H1 (cell line): Measurements from ENCODE around the gene CACNA1B. TPM values are rescaled to one million over a fixed set of nuclear protein-coding genes. Genes with fewer than 3 reads are reported as not detected.

Experiments
- CTCF ChIA-PET: fragments of 300-600 bp; sonication (Branson Sonifier 250); formaldehyde crosslinking; loops from one replicate; lab custom pipeline; 2021; ENCODE audit not compliant: partially characterized antibody; lab: Charles Lee
- POLR2A ChIA-PET: fragments of 300-600 bp; sonication (Branson Sonifier 250); formaldehyde crosslinking; loops from one replicate; lab custom pipeline; 2021; ENCODE audit warnings: inconsistent platforms; ENCODE audit not compliant: partially characterized antibody; lab: Charles Lee
- DNase-seq, 2 experiments: peaks; one replicate each; pipeline versions ENCODE4 v3.0.0 to v3.0.0-alpha.2; 2010 to 2022; ENCODE audit warnings: low spot score in 2 of 2, low read depth in 1 of 2, mixed read lengths in 1 of 2
- FAIRE-seq: peaks from 2 replicates; lab custom pipeline; 2011; peaks lifted over from hg19 to GRCh38; lab: Jason Lieb, UNC
- H2AFZ ChIP-seq: 2 replicates; pipeline ENCODE4 v1.8.1; 2012; ENCODE audit warnings: low read length, inconsistent platforms
- H2AK5ac ChIP-seq: 2 replicates; pipeline ENCODE4 v1.6.1; 2013; ENCODE audit warnings: low read depth, low read length
- H2BK120ac ChIP-seq: replicated peaks from 2 replicates; pipeline ENCODE3; 2013; ENCODE audit warnings: low read depth, low read length, inconsistent platforms
- H2BK12ac ChIP-seq: 2 replicates; pipeline ENCODE4 v1.6.1; 2013; ENCODE audit warnings: low read depth, low read length
- H2BK15ac ChIP-seq: 2 replicates; pipeline ENCODE4 v1.6.1; 2013; ENCODE audit warnings: low read length
- H2BK20ac ChIP-seq: 2 replicates; pipeline ENCODE4 v1.6.1; 2013; ENCODE audit warnings: low read length
- H2BK5ac ChIP-seq: 2 replicates; pipeline ENCODE4 v1.6.1; 2013; ENCODE audit warnings: low read depth, low read length
- H3K14ac ChIP-seq: 2 replicates; pipeline ENCODE4 v1.6.1; 2013; ENCODE audit warnings: inconsistent platforms; ENCODE audit not compliant: insufficient read length
- H3K18ac ChIP-seq: 2 replicates; pipeline ENCODE4 v1.6.1; 2013; ENCODE audit warnings: low read length; ENCODE audit errors: extremely low read depth
- H3K23ac ChIP-seq: 2 replicates; pipeline ENCODE4 v1.6.1; 2013; ENCODE audit warnings: inconsistent platforms; ENCODE audit not compliant: insufficient read length
- H3K23me2 ChIP-seq: 2 replicates; pipeline ENCODE4 v1.6.1; 2013; ENCODE audit warnings: low read depth, low read length
- H3K27ac ChIP-seq: 2 replicates; pipeline ENCODE4 v1.6.1; 2011; ENCODE audit warnings: low read depth, low read length, inconsistent platforms
- H3K27me3 ChIP-seq, 4 experiments: replicated peaks in 1 of 4; 1 replicate in 1 of 4; 2 replicates in 3 of 4; pipeline versions ENCODE4 v1.6.1 to v1.8.1; 2011 to 2013; ENCODE audit warnings: low read length in 3 of 4, mild to moderate bottlenecking in 3 of 4, inconsistent platforms in 2 of 4, mixed read lengths in 2 of 4, moderate library complexity in 1 of 4; ENCODE audit not compliant: control insufficient read depth in 3 of 4, insufficient read depth in 3 of 4; ENCODE audit errors: extremely low read depth in 1 of 4
- H3K36me3 ChIP-seq, 4 experiments: 2 replicates each; pipeline versions ENCODE4 v1.6.1 to v1.8.1; 2011 to 2013; ENCODE audit warnings: mild to moderate bottlenecking in 4 of 4, low read length in 3 of 4, moderate library complexity in 2 of 4, control low read depth in 1 of 4, inconsistent platforms in 1 of 4; ENCODE audit not compliant: insufficient read depth in 4 of 4, control insufficient read depth in 2 of 4
- H3K4ac ChIP-seq: replicated peaks from 2 replicates; pipeline ENCODE3; 2013; ENCODE audit warnings: low read length, low read depth, mixed read lengths, inconsistent platforms; ENCODE audit not compliant: insufficient read length
- H3K4me1 ChIP-seq, 4 experiments: replicated peaks in 1 of 4; 1 replicate in 1 of 4; 2 replicates in 3 of 4; pipeline versions ENCODE4 v1.6.1 to v1.8.1; 2011 to 2013; ENCODE audit warnings: low read length in 3 of 4, inconsistent platforms in 2 of 4, mixed read lengths in 1 of 4; ENCODE audit not compliant: insufficient read depth in 4 of 4, control insufficient read depth in 3 of 4
- H3K4me2 ChIP-seq, 2 experiments: 2 replicates each; pipeline versions ENCODE4 v1.6.1 to v1.8.1; 2011 to 2013; ENCODE audit warnings: low read depth in 2 of 2, low read length in 2 of 2, control low read depth in 1 of 2, inconsistent platforms in 1 of 2, mild to moderate bottlenecking in 1 of 2; ENCODE audit not compliant: insufficient read depth in 1 of 2
- H3K4me3 ChIP-seq, 4 experiments: fragments of 200-600, 300-600 bp in 1 of 4; sonication (generic), shearing (Covaris generic), sonication (Bioruptor Twin) in 1 of 4; 2 replicates each; pipeline versions ENCODE4 v1.5.1 to v1.8.1; 2011 to 2016; ENCODE audit warnings: low read length in 4 of 4, low read depth in 3 of 4, control low read depth in 2 of 4, inconsistent platforms in 2 of 4, mild to moderate bottlenecking in 2 of 4, mixed read lengths in 1 of 4, moderate library complexity in 1 of 4; ENCODE audit not compliant: insufficient read depth in 2 of 4; ENCODE audit errors: extremely low read depth in 1 of 4
- H3K56ac ChIP-seq: replicated peaks from 2 replicates; pipeline ENCODE3; 2013; ENCODE audit warnings: low read depth, mild to moderate bottlenecking, mixed read lengths, low read length, inconsistent platforms; ENCODE audit not compliant: insufficient read length
- H3K79me1 ChIP-seq: 2 replicates; pipeline ENCODE4 v1.6.1; 2013; ENCODE audit warnings: low read depth, low read length, control low read depth
- H3K79me2 ChIP-seq, 2 experiments: 2 replicates each; pipeline versions ENCODE4 v1.6.1 to v1.8.1; 2012 to 2013; ENCODE audit warnings: low read length in 2 of 2, mild to moderate bottlenecking in 2 of 2, inconsistent platforms in 1 of 2; ENCODE audit not compliant: insufficient read depth in 2 of 2, control insufficient read depth in 1 of 2
- H3K9ac ChIP-seq, 4 experiments: replicated peaks in 1 of 4; 1 replicate in 1 of 4; 2 replicates in 3 of 4; pipeline versions ENCODE4 v1.6.1 to v1.8.1; 2011 to 2013; ENCODE audit warnings: low read depth in 3 of 4, low read length in 3 of 4, control low read depth in 2 of 4, mild to moderate bottlenecking in 2 of 4, moderate library complexity in 2 of 4, inconsistent platforms in 1 of 4; ENCODE audit errors: extremely low read depth in 1 of 4
- H3K9me3 ChIP-seq, 2 experiments: 2 replicates each; pipeline versions ENCODE4 v1.6.1 to v1.8.1; 2012 to 2013; ENCODE audit warnings: mild to moderate bottlenecking in 2 of 2, moderate library complexity in 2 of 2, control low read depth in 1 of 2, inconsistent platforms in 1 of 2, low read depth in 1 of 2, low read length in 1 of 2, mixed read lengths in 1 of 2; ENCODE audit not compliant: insufficient read depth in 2 of 2
- H4K20me1 ChIP-seq, 2 experiments: replicated peaks in 1 of 2; 2 replicates each; pipeline versions ENCODE3 to v1.8.1; 2011 to 2013; ENCODE audit warnings: inconsistent platforms in 2 of 2, low read length in 2 of 2, mild to moderate bottlenecking in 1 of 2; ENCODE audit not compliant: insufficient read depth in 2 of 2, control insufficient read depth in 1 of 2
- H4K5ac ChIP-seq: 2 replicates; pipeline ENCODE4 v1.6.1; 2013; ENCODE audit warnings: low read length, low read depth, mixed read lengths, inconsistent platforms; ENCODE audit not compliant: insufficient read length
- H4K8ac ChIP-seq: 2 replicates; pipeline ENCODE4 v1.8.0; 2013; ENCODE audit warnings: mild to moderate bottlenecking, moderate library complexity, low read length, inconsistent platforms; ENCODE audit not compliant: insufficient read depth; ENCODE audit errors: extremely low read depth
- H4K91ac ChIP-seq: replicated peaks from 2 replicates; pipeline ENCODE3; 2013; ENCODE audit warnings: low read length, mixed read lengths, inconsistent platforms; ENCODE audit not compliant: insufficient read length
- HDAC2 ChIP-seq, 2 experiments: fragments of 300-600 bp in 1 of 2; sonication (generic) in 1 of 2; IDR thresholded peaks; 2 replicates each; pipeline ENCODE4 v1.6.1; 2011 to 2012; ENCODE audit warnings: low read depth in 2 of 2, low read length in 2 of 2, mild to moderate bottlenecking in 2 of 2, moderate library complexity in 2 of 2, borderline replicate concordance in 1 of 2, inconsistent platforms in 1 of 2
- RAD21 ChIP-seq, 2 experiments: IDR thresholded peaks in 1 of 2; conservative IDR thresholded peaks in 1 of 2; 2 replicates each; pipeline ENCODE4 v1.6.1; 2011; ENCODE audit warnings: low read depth in 2 of 2, low read length in 2 of 2, improper control_type of control experiment in 1 of 2, inconsistent platforms in 1 of 2, mild to moderate bottlenecking in 1 of 2, moderate library complexity in 1 of 2
- RBBP5 ChIP-seq: IDR thresholded peaks from 2 replicates; pipeline ENCODE4 v1.7.1; 2012; ENCODE audit warnings: low read depth, mild to moderate bottlenecking, inconsistent platforms, low read length, moderate library complexity, borderline replicate concordance
- TCF12 ChIP-seq: IDR thresholded peaks from 2 replicates; pipeline ENCODE4 v1.6.1; 2011; ENCODE audit warnings: low read depth, mild to moderate bottlenecking, low read length
- WGBS, 2 experiments: shearing (Covaris generic) in 1 of 2; methylation state at CpG; one replicate each; pipeline versions ENCODE4 v1.1.6 to v1.1.7; 2013 to 2015; ENCODE audit warnings: low lambda C conversion rate in 2 of 2, mixed read lengths in 2 of 2, inconsistent platforms in 1 of 2, low coverage in 1 of 2, missing lambda C conversion rate in 1 of 2; ENCODE audit not compliant: insufficient replicate concordance in 2 of 2, insufficient coverage in 1 of 2, insufficient read length in 1 of 2; ENCODE audit errors: extremely low coverage in 1 of 2, missing lambda C conversion rate in 1 of 2; 5-methylcytosine and 5-hydroxymethylcytosine counted together
- polyA plus RNA-seq, 7 experiments: library from polyadenylated mRNA; depleted of rRNA in 3 of 7; stranded (reverse) in 5 of 7; unstranded in 2 of 7; fragments of >200 nt in 5 of 7; fragments of 200-250 nt in 2 of 7; gene quantifications; 1 replicate in 5 of 7; 2 replicates in 1 of 7; 4 replicates in 1 of 7; pipeline versions ENCODE4 v1.2.1 to v1.2.3, GENCODE V29; 2011 to 2013; ENCODE audit warnings: missing spikeins in 2 of 7, mixed read lengths in 2 of 7
- total RNA-seq: library from RNA; stranded (reverse); fragmentation: NEBNext Ultra II Directional; extraction: Animal tissue kit (Norgen Biotek cat#: 25700); gene quantifications from 2 replicates; pipeline ENCODE4 v1.2.1, GENCODE V29; 2021
- TF ChIP-seq, protein P1 (sequence below), 3 experiments: IDR thresholded peaks; 1 replicate in 2 of 3; 2 replicates in 1 of 3; pipeline versions ENCODE4 v1.5.1 to v1.6.1; 2011; ENCODE audit warnings: low read length in 3 of 3, mild to moderate bottlenecking in 3 of 3, inconsistent platforms in 2 of 3, low read depth in 1 of 3, moderate library complexity in 1 of 3; ENCODE audit not compliant: insufficient read depth in 1 of 3; ENCODE audit errors: control extremely low read depth in 1 of 3

CACNA1B gene
- total and polyA plus RNA-seq, 2 of the 8 experiments (the other 6 are each of a cell fraction or from before 2014, with no cell fraction given), result 1.5 to 5.7 TPM

DNA sequence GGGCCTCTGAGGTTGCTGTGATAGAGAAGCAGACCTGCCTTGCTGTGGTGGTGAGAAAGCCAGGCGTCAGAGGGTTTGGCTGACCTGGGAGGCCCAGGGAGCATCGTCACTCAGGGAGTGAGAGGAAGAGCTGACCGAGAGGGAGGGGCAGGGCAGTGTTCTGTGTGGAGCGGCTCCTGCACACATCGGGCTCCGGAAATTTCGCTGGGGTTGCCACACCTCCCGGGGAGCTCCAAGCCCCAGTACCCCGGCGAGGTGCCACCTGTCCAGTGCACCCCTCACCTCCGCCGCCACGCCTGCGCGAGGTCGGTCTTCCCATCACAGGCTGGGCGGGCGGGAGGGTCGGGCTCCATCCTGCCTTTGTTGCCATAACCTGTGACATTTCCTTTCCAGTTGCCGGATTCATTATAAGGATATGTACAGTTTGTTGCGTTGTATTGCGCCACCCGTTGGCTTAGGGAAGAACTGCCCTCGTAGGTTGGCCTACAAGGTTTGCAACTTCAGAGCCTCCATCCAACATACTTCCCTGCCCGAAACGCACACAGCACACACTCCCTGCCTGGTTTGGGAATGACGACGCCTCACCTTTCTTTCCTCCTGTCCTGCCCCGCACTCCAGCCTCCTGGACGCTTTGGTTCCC is 223.2 kb downstream of the CACNA1B start:
- H3K56ac ChIP-seq, result no peak overlapping the region
- H4K20me1 ChIP-seq, result peaks cover 0 to 4% of the 10 kb centered on the region in 2 experiments
- H2AK5ac ChIP-seq, result no peak overlapping the region
- TF ChIP-seq, protein P1, sequence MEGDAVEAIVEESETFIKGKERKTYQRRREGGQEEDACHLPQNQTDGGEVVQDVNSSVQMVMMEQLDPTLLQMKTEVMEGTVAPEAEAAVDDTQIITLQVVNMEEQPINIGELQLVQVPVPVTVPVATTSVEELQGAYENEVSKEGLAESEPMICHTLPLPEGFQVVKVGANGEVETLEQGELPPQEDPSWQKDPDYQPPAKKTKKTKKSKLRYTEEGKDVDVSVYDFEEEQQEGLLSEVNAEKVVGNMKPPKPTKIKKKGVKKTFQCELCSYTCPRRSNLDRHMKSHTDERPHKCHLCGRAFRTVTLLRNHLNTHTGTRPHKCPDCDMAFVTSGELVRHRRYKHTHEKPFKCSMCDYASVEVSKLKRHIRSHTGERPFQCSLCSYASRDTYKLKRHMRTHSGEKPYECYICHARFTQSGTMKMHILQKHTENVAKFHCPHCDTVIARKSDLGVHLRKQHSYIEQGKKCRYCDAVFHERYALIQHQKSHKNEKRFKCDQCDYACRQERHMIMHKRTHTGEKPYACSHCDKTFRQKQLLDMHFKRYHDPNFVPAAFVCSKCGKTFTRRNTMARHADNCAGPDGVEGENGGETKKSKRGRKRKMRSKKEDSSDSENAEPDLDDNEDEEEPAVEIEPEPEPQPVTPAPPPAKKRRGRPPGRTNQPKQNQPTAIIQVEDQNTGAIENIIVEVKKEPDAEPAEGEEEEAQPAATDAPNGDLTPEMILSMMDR (IDR thresholded peaks at IDR 0.05; ENCODE audit: control extremely low read depth in 1 of 3, insufficient read depth in 1 of 3, low read depth in 1 of 3, low read length in 3 of 3), result peak; percentile 44 to 66 (median 58); a peak in 3 of 4 replicates
- TF ChIP-seq RAD21 (IDR thresholded peaks at IDR 0.05 in 1 of 2, conservative IDR thresholded peaks at IDR 0.05 in 1 of 2; ENCODE audit: low read depth in 2 of 2, low read length in 2 of 2), result peak; percentile 48 to 56
- TF ChIP-seq TCF12, result no peak
- no peak for TF ChIP-seq RBBP5
- no peak for TF ChIP-seq HDAC2 (IDR thresholded peaks at IDR 0.05; ENCODE audit: borderline replicate concordance in 1 of 2, low read depth in 2 of 2, low read length in 2 of 2)
- no peaks in the 10 kb centered on the region for H3K23me2 ChIP-seq
- no peak overlapping the region for H2BK5ac ChIP-seq
- FAIRE-seq (no peak), DNase-seq (peak in 1 of 2 experiments; percentile 63)
- H3K4ac ChIP-seq, result no peak overlapping the region
- ChIA-PET POLR2A (interaction anchor here (1.6 kb wide), 1 partner anchor 16 kb away, joined by 3 read pairs; no protein-coding TSS in a partner anchor), CTCF (interaction anchor here (0.7 to 2.0 kb wide), 19 partner anchors 10 to 591 kb away, joined by 3 to 11 read pairs (median 3); no protein-coding TSS in a partner anchor)
- H3K79me2 ChIP-seq, result no peaks in the 10 kb centered on the region
- H3K18ac ChIP-seq, result no peak overlapping the region
- H3K27me3 ChIP-seq, result no peaks in the 10 kb centered on the region
- no peak overlapping the region for H3K27ac ChIP-seq
- H4K5ac ChIP-seq, result no peak overlapping the region
- H3K9ac ChIP-seq, result no peak overlapping the region
- WGBS, 2 experiments, result 91% methylated on average over 29 of the region's 30 CpGs; no CpG with 5 or more reads in 1 of the 2 experiments
- no peak overlapping the region for H4K91ac ChIP-seq
- no peak overlapping the region for H3K4me3 ChIP-seq
- H2BK15ac ChIP-seq, result no peak overlapping the region
- no peaks in the 10 kb centered on the region for H3K79me1 ChIP-seq
- H2BK120ac ChIP-seq, result no peak overlapping the region
- H3K36me3 ChIP-seq, result no peaks in the 10 kb centered on the region
- no peak overlapping the region for H3K14ac ChIP-seq
- H2BK20ac ChIP-seq, result no peak overlapping the region
- no peak overlapping the region for H3K23ac ChIP-seq
- no peak overlapping the region for H2AFZ ChIP-seq
- no peak overlapping the region for H3K4me2 ChIP-seq
- no peak overlapping the region for H2BK12ac ChIP-seq
- no peak overlapping the region for H4K8ac ChIP-seq
- H3K9me3 ChIP-seq, result peaks cover 21 to 95% of the 10 kb centered on the region in 2 experiments; a peak in 3 of 4 replicates
- no peaks in the 10 kb centered on the region; a peak in 1 of 7 replicates for H3K4me1 ChIP-seq
